ENCODE results near the gene SCUBE3.

- TF ChIP-seq CTCF (conservative IDR thresholded peaks at IDR 0.05) (no peak), EZH2 (IDR thresholded peaks at IDR 0.05; ENCODE audit: low read depth) (no peak)
Observed at GRCh38 chr6:35202066-35202546, 11.7 kb upstream of the SCUBE3 start.
